ENCODE data around the gene DDX18. TPM values are rescaled to one million over a fixed set of nuclear protein-coding genes. Genes with fewer than 3 reads are reported as not detected.

DDX18 gene
- total and polyA plus RNA-seq, 4 donors = 16.3 to 34.4 (median 23.3) TPM

DNA sequence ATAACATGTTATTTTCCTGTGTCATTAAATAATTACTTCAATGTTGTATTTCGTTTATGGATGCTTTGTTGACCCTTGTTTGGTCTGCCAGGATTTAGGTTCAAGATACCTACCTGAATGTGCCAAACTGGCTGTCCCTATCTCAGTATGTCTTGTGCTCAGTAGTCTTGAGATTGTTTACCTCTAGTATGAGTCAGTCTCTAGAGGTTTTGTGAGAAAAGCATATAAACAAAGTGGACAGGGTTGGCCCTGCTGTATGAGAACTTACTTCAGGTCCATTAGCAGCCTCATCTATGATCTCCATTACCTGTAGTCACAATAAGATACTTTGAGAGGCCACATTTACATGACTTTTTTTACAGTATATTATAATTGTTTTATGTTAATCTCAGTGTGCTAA lies 17.8 kb downstream of the DDX18 start:
- Histone ChIP-seq H3K4me3 (ENCODE audit: low read depth in 1 of 3, low read length in 3 of 3) (no peak overlapping the region), H3K27me3 (ENCODE audit: control insufficient read depth in 4 of 4, insufficient read depth in 4 of 4, low read length in 3 of 4) (no peaks in the 10 kb centered on the region), H3K9me3 (ENCODE audit: control insufficient read depth in 4 of 4, low read length in 3 of 4) (no peaks in the 10 kb centered on the region), H3K27ac (ENCODE audit: low read depth in 1 of 2, low read length in 2 of 2) (no peak overlapping the region), H3K4me1 (ENCODE audit: control insufficient read depth in 4 of 4, insufficient read depth in 4 of 4, low read length in 3 of 4) (peaks cover 0 to 11% (median 4%) of the 10 kb centered on the region in 4 donors), H3K9ac (ENCODE audit: low read depth in 1 of 2, low read length in 2 of 2) (no peak overlapping the region), H3K36me3 (ENCODE audit: control insufficient read depth in 4 of 4, insufficient read depth in 3 of 4, low read depth in 1 of 4, low read length in 3 of 4) (peaks cover 13 to 40% (median 29%) of the 10 kb centered on the region in 4 donors)
- DNase-seq (ENCODE audit: low spot score) = no peak
- TF ChIP-seq TAF1 (conservative IDR thresholded peaks at IDR 0.05) = no peak
- no peak for TF ChIP-seq FOXA2 (IDR thresholded peaks at IDR 0.05)
- TF ChIP-seq JUND (IDR thresholded peaks at IDR 0.05) = no peak
- no peak for TF ChIP-seq FOXA1 (IDR thresholded peaks at IDR 0.05)
- TF ChIP-seq, protein P1, sequence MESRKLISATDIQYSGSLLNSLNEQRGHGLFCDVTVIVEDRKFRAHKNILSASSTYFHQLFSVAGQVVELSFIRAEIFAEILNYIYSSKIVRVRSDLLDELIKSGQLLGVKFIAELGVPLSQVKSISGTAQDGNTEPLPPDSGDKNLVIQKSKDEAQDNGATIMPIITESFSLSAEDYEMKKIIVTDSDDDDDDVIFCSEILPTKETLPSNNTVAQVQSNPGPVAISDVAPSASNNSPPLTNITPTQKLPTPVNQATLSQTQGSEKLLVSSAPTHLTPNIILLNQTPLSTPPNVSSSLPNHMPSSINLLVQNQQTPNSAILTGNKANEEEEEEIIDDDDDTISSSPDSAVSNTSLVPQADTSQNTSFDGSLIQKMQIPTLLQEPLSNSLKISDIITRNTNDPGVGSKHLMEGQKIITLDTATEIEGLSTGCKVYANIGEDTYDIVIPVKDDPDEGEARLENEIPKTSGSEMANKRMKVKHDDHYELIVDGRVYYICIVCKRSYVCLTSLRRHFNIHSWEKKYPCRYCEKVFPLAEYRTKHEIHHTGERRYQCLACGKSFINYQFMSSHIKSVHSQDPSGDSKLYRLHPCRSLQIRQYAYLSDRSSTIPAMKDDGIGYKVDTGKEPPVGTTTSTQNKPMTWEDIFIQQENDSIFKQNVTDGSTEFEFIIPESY (IDR thresholded peaks at IDR 0.05) = no peak
- TF ChIP-seq HNF4A (conservative IDR thresholded peaks at IDR 0.05) = no peak
- TF ChIP-seq RAD21 (IDR thresholded peaks at IDR 0.05) = no peak
- 89% methylated on average over 1 of the region's 1 CpG for WGBS

DNA sequence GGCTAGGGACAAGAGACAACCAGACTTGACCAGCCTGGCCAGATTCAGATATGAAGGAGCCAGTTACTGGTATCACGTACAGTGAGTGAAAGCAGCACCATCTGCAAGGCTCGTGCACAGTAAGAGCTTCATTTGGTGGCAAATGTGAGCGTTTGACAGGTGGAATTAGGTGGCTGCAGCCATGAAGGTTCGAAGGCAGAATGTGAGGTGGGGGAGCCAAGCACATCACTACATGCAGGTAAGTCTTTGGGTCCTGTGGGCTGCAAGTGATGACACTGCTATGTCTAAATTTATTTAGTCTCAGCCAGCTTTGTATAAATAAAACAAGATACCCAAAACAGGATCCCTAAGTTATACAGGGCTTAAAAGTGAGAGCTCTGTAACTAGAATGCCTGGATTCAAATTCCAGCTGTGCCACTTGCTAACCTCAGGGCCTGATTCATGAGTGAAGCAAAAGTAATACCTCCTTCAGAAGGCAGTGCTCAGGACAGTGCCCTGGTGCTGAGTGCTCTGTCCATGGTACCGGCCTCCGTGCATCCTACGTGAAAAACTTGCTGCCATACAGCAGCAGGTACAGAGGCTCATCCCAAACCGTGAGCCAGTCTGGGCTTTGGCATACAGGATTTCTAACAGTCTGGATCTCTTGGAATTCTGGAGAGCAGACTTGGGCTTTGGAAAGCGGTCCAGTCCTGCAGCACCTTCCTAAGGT lies 18.6 kb downstream of the DDX18 start:
- H3K9ac ChIP-seq (ENCODE audit: low read depth in 1 of 2, low read length in 2 of 2) = no peak overlapping the region
- no peak overlapping the region for H3K4me3 ChIP-seq (ENCODE audit: low read depth in 1 of 3, low read length in 3 of 3)
- no peak overlapping the region for H3K27ac ChIP-seq (ENCODE audit: low read depth in 1 of 2, low read length in 2 of 2)
- 93% methylated on average over 9 of the region's 9 CpGs for WGBS
- TF ChIP-seq JUND (IDR thresholded peaks at IDR 0.05) (no peak), EGR1 (IDR thresholded peaks at IDR 0.05; ENCODE audit: low read depth in 2 of 2) (no peak)
- TF ChIP-seq, protein P2, sequence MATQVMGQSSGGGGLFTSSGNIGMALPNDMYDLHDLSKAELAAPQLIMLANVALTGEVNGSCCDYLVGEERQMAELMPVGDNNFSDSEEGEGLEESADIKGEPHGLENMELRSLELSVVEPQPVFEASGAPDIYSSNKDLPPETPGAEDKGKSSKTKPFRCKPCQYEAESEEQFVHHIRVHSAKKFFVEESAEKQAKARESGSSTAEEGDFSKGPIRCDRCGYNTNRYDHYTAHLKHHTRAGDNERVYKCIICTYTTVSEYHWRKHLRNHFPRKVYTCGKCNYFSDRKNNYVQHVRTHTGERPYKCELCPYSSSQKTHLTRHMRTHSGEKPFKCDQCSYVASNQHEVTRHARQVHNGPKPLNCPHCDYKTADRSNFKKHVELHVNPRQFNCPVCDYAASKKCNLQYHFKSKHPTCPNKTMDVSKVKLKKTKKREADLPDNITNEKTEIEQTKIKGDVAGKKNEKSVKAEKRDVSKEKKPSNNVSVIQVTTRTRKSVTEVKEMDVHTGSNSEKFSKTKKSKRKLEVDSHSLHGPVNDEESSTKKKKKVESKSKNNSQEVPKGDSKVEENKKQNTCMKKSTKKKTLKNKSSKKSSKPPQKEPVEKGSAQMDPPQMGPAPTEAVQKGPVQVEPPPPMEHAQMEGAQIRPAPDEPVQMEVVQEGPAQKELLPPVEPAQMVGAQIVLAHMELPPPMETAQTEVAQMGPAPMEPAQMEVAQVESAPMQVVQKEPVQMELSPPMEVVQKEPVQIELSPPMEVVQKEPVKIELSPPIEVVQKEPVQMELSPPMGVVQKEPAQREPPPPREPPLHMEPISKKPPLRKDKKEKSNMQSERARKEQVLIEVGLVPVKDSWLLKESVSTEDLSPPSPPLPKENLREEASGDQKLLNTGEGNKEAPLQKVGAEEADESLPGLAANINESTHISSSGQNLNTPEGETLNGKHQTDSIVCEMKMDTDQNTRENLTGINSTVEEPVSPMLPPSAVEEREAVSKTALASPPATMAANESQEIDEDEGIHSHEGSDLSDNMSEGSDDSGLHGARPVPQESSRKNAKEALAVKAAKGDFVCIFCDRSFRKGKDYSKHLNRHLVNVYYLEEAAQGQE (IDR thresholded peaks at IDR 0.05) = peak; percentile 97
- H3K9me3 ChIP-seq (ENCODE audit: control insufficient read depth in 4 of 4, low read length in 3 of 4) = no peaks in the 10 kb centered on the region
- H3K4me1 ChIP-seq (ENCODE audit: control insufficient read depth in 4 of 4, insufficient read depth in 4 of 4, low read length in 3 of 4) = peaks cover 0 to 11% (median 4%) of the 10 kb centered on the region in 4 donors
- no peaks in the 10 kb centered on the region for H3K27me3 ChIP-seq (ENCODE audit: control insufficient read depth in 4 of 4, insufficient read depth in 4 of 4, low read length in 3 of 4)
- DNase-seq (ENCODE audit: low spot score) = no peak
- peaks cover 13 to 38% (median 28%) of the 10 kb centered on the region in 4 donors for H3K36me3 ChIP-seq (ENCODE audit: control insufficient read depth in 4 of 4, insufficient read depth in 3 of 4, low read depth in 1 of 4, low read length in 3 of 4)

DNA sequence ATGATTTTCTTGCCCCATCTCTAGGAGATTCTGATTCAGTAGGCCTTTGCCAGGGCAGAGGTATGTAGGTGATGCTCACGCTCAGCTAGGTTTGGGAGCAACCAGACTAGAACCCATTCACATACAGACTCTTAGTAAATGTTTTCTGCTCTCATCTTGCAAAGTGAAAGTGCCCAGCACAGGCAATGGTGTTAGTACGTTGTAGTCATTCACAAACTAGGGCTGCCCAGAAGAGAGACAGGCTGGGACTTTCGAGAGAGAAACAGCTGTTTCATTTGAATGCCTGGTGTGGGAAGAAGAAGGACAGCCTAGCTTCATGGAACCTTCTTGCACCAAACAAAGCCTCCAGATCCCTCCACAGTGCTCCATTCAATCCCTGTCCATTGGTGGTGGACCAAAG lies 19.4 kb downstream of the DDX18 start:
- no peaks in the 10 kb centered on the region for H3K9me3 ChIP-seq (ENCODE audit: control insufficient read depth in 4 of 4, low read length in 3 of 4)
- no peak for DNase-seq (ENCODE audit: low spot score)
- no peak overlapping the region for H3K4me3 ChIP-seq (ENCODE audit: low read depth in 1 of 3, low read length in 3 of 3)
- H3K27me3 ChIP-seq (ENCODE audit: control insufficient read depth in 4 of 4, insufficient read depth in 4 of 4, low read length in 3 of 4) = no peaks in the 10 kb centered on the region
- peaks cover 12 to 30% (median 21%) of the 10 kb centered on the region in 4 donors for H3K36me3 ChIP-seq (ENCODE audit: control insufficient read depth in 4 of 4, insufficient read depth in 3 of 4, low read depth in 1 of 4, low read length in 3 of 4)
- H3K9ac ChIP-seq (ENCODE audit: low read depth in 1 of 2, low read length in 2 of 2) = no peak overlapping the region
- no peak overlapping the region for H3K27ac ChIP-seq (ENCODE audit: low read depth in 1 of 2, low read length in 2 of 2)
- 90% methylated on average over 3 of the region's 3 CpGs for WGBS
- TF ChIP-seq HNF4G (IDR thresholded peaks at IDR 0.05) = no peak
- TF ChIP-seq TAF1 (conservative IDR thresholded peaks at IDR 0.05) = no peak
- no peak for TF ChIP-seq GABPA (IDR thresholded peaks at IDR 0.05 in 1 of 2, conservative IDR thresholded peaks at IDR 0.05 in 1 of 2)
- no peak for TF ChIP-seq FOXA2 (IDR thresholded peaks at IDR 0.05)
- TF ChIP-seq, protein P1 (IDR thresholded peaks at IDR 0.05) = no peak
- no peak for TF ChIP-seq FOXA1 (IDR thresholded peaks at IDR 0.05)
- TF ChIP-seq JUND (IDR thresholded peaks at IDR 0.05) = no peak
- no peak for TF ChIP-seq RXRA (IDR thresholded peaks at IDR 0.05)
- peaks cover 0 to 11% (median 4%) of the 10 kb centered on the region in 4 donors for H3K4me1 ChIP-seq (ENCODE audit: control insufficient read depth in 4 of 4, insufficient read depth in 4 of 4, low read length in 3 of 4)
